HG03135 (cell line): ENCODE data around the gene SLC9C2.
"Not testable (repeated sequence)": the region's sequence is repeated elsewhere in the genome, so short reads cannot be mapped to it uniquely, and the experiment has no call there.

Source experiments
- ATAC-seq: cut with Tn5 transposase; IDR thresholded peaks from one replicate; pipeline ENCODE4 v1.9.1; 2021; ENCODE audit warnings: mild to moderate bottlenecking, moderate library complexity; ENCODE audit not compliant: unreplicated experiment

SLC9C2 gene

GRCh38 chr1:173603056-173603591, at the start of gene SLC9C2:
TSS of gene SLC9C2 (minus strand) at chr1:173603072. CDS start at chr1:173601776, 1,296 bp downstream.
- no peak for ATAC-seq

GRCh38 chr1:173648880-173649605, 46.2 kb upstream of the SLC9C2 start:
- ATAC-seq, result no peak

- no peak for ATAC-seq
Measured at GRCh38 chr1:173646656-173647055, 43.8 kb upstream of the SLC9C2 start.

GRCh38 chr1:173642450-173643139, 39.7 kb upstream of the SLC9C2 start:
- not testable (repeated sequence) for ATAC-seq

- ATAC-seq, result no peak
Measured at GRCh38 chr1:173639102-173639501, 36.2 kb upstream of the SLC9C2 start.

- ATAC-seq, result no peak
Measured at GRCh38 chr1:173638043-173639021, 35.5 kb upstream of the SLC9C2 start.

GRCh38 chr1:173637236-173638042, 34.6 kb upstream of the SLC9C2 start:
- not testable (repeated sequence) for ATAC-seq

GRCh38 chr1:173635116-173635515, 32.2 kb upstream of the SLC9C2 start, which contains the start of gene TEX50:
TSS of gene TEX50 (plus strand) at chr1:173635338. CDS start at chr1:173635522, 184 bp downstream.
- no peak for ATAC-seq

GRCh38 chr1:173628888-173629287, 26.0 kb upstream of the SLC9C2 start:
- ATAC-seq, result no peak

GRCh38 chr1:173627269-173627668, 24.4 kb upstream of the SLC9C2 start:
- no peak for ATAC-seq

GRCh38 chr1:173616859-173617258, 14.0 kb upstream of the SLC9C2 start:
- no peak for ATAC-seq

GRCh38 chr1:173613086-173613485, 10.2 kb upstream of the SLC9C2 start:
- not testable (repeated sequence) for ATAC-seq

GRCh38 chr1:173608503-173609216, 5.8 kb upstream of the SLC9C2 start:
- no peak for ATAC-seq

- ATAC-seq, result peak; percentile 52
Measured at GRCh38 chr1:173601588-173601987, 1.3 kb downstream of the SLC9C2 start.

GRCh38 chr1:173596097-173596825, 6.6 kb downstream of the SLC9C2 start:
- ATAC-seq, result no peak

GRCh38 chr1:173591138-173591537, 11.7 kb downstream of the SLC9C2 start:
- ATAC-seq, result not testable (repeated sequence)

- ATAC-seq, result no peak
Measured at GRCh38 chr1:173590557-173590956, 12.3 kb downstream of the SLC9C2 start.

GRCh38 chr1:173581383-173582079, 21.3 kb downstream of the SLC9C2 start:
- ATAC-seq, result no peak
